Panc1 (cell line): ENCODE data around the gene RBMS1. TPM values are rescaled to one million over a fixed set of nuclear protein-coding genes. Genes with fewer than 3 reads are reported as not detected.
A peak's percentile ranks its signal among the peaks of the same experiment; 100 is the strongest.

ENCODE experiments used
- ATAC-seq: fragments of 200-7000 bp; cut with Tn5 transposase; 2 replicates; pipeline ENCODE4 v1.9.1; 2020; ENCODE audit warnings: mild to moderate bottlenecking, moderate library complexity
- BruUV-seq: library from RNA; stranded (reverse); fragments of 400-500 nt; replicated peaks from 2 replicates; lab custom pipeline; 2021; lab: Mats Ljungman, UMichigan
- CTCF ChIA-PET: fragments of 300-600 bp; sonication (Branson Sonifier 250); formaldehyde crosslinking; loops from one replicate; lab custom pipeline; 2022; ENCODE audit warnings: antibody characterized with exemption; lab: Charles Lee
- POLR2A ChIA-PET: fragments of 300-600 bp; sonication (Branson Sonifier 250); formaldehyde crosslinking; loops from one replicate; lab custom pipeline; 2022; ENCODE audit warnings: antibody characterized with exemption; lab: Charles Lee
- DNase-seq: peaks from one replicate; pipeline ENCODE4 v3.0.0-alpha.2; 2010; ENCODE audit warnings: low read depth, low spot score
- H3K27ac ChIP-seq: 2 replicates; pipeline ENCODE4 v1.5.1; 2011; ENCODE audit warnings: mild to moderate bottlenecking, low read length, inconsistent platforms
- H3K27me3 ChIP-seq: fragments of 200-500 bp; sonication (Bioruptor generic); 2 replicates; pipeline ENCODE4 v1.6.0; 2014; ENCODE audit warnings: low read length, inconsistent platforms; ENCODE audit not compliant: control insufficient read depth, insufficient read depth
- H3K36me3 ChIP-seq: fragments of 200-500 bp; sonication (Bioruptor generic); 2 replicates; pipeline ENCODE4 v1.5.1; 2014; ENCODE audit warnings: inconsistent platforms, mild to moderate bottlenecking, low read length, moderate library complexity; ENCODE audit not compliant: control insufficient read depth, insufficient read depth
- H3K4me1 ChIP-seq: 2 replicates; pipeline ENCODE4 v1.5.1; 2011; ENCODE audit warnings: inconsistent platforms, mild to moderate bottlenecking, low read length, moderate library complexity; ENCODE audit not compliant: control insufficient read depth, insufficient read depth
- H3K4me3 ChIP-seq, 2 experiments: 2 replicates each; pipeline ENCODE4 v1.5.1; 2011 to 2012; ENCODE audit warnings: low read depth in 2 of 2, low read length in 2 of 2, mild to moderate bottlenecking in 2 of 2, inconsistent platforms in 1 of 2, moderate library complexity in 1 of 2
- H3K9me3 ChIP-seq: fragments of 200-500 bp; sonication (Bioruptor generic); 2 replicates; pipeline ENCODE4 v1.5.1; 2014; ENCODE audit warnings: low read depth, mild to moderate bottlenecking, inconsistent platforms, low read length, moderate library complexity; ENCODE audit not compliant: control insufficient read depth, insufficient read depth
- CTCF ChIP-seq: fragments of 450-650 bp; IDR thresholded peaks from 2 replicates; pipeline ENCODE4 v1.5.1; 2017; ENCODE audit warnings: mild to moderate bottlenecking
- POLR2AphosphoS5 ChIP-seq: IDR thresholded peaks from 2 replicates; pipeline ENCODE4 v1.6.1; 2012; ENCODE audit warnings: mild to moderate bottlenecking, low read depth, low read length, moderate library complexity
- REST ChIP-seq, 2 experiments: IDR thresholded peaks; 2 replicates each; pipeline ENCODE4 v1.6.1; 2011 to 2012; ENCODE audit warnings: low read depth in 2 of 2, control low read depth in 1 of 2, low read length in 1 of 2, mild to moderate bottlenecking in 1 of 2, moderate library complexity in 1 of 2; ENCODE audit not compliant: insufficient read depth in 1 of 2
- SIN3A ChIP-seq: IDR thresholded peaks from 2 replicates; pipeline ENCODE4 v1.6.1; 2012; ENCODE audit warnings: low read depth, mild to moderate bottlenecking, low read length, moderate library complexity, borderline replicate concordance; ENCODE audit not compliant: insufficient read depth
- TCF7L2 ChIP-seq: IDR thresholded peaks from 2 replicates; pipeline ENCODE4 v1.6.1; 2011; ENCODE audit warnings: mild to moderate bottlenecking, low read depth, low read length, inconsistent platforms
- in situ Hi-C: cut with HindIII; loops from 2 replicates; pipeline ENCODE4 v1.10.0; 2016; ENCODE audit warnings: low sequenced_read_pairs, low pct_unique_long_range_greater_than_20kb
- intact Hi-C: fragments of 100-400 bp; cut with micrococcal nuclease; formaldehyde crosslinking; loops from one replicate; pipeline ENCODE4 v1.10.0; 2022; ENCODE audit not compliant: unreplicated experiment
- total RNA-seq: library from RNA; stranded (reverse); gene quantifications from one replicate; pipeline ENCODE4 v1.2.1, GENCODE V29; 2021; ENCODE audit not compliant: unreplicated experiment

The RBMS1 gene
- total RNA-seq, 1 experiment from 2014 or later, result 67.0 TPM

- CTCF ChIA-PET, result no interaction called here
- BruUV-seq, result no TSS peak
- ATAC-seq (no peak), DNase-seq (no peak)
- in situ Hi-C loops (no loop called here), intact Hi-C loops (no loop called here)
- no peak for TF ChIP-seq TCF7L2
- no peak for TF ChIP-seq REST (IDR thresholded peaks at IDR 0.05; ENCODE audit: insufficient read depth in 1 of 2, low read depth in 2 of 2, low read length in 1 of 2)
- TF ChIP-seq POLR2AphosphoS5, result no peak
- TF ChIP-seq SIN3A, result no peak
- TF ChIP-seq CTCF, result no peak
- Histone ChIP-seq H3K27me3 (no peaks in the 10 kb centered on the region), H3K27ac (peak overlapping the region; percentile 83), H3K36me3 (no peaks in the 10 kb centered on the region), H3K4me1 (peaks cover 83% of the 10 kb centered on the region), H3K4me3 (no peak overlapping the region), H3K9me3 (no peaks in the 10 kb centered on the region)
- POLR2A ChIA-PET, result no interaction called here
These were observed 267.2 kb downstream of the RBMS1 start for GRCh38 chr2:160226367-160226766.

GRCh38 chr2:160225722-160226121, 267.9 kb downstream of the RBMS1 start:
- ATAC-seq, result no peak
- Histone ChIP-seq H3K9me3 (no peaks in the 10 kb centered on the region), H3K36me3 (no peaks in the 10 kb centered on the region), H3K4me1 (peaks cover 89% of the 10 kb centered on the region), H3K4me3 (no peak overlapping the region), H3K27ac (peak overlapping the region; percentile 83), H3K27me3 (no peaks in the 10 kb centered on the region)
- no peak for DNase-seq
- ChIA-PET CTCF (no interaction called here), POLR2A (interaction anchor here (0.5 to 0.6 kb wide), 2 partner anchors 18 to 45 kb away, joined by 3 read pairs; no protein-coding TSS in a partner anchor)
- intact Hi-C loops, result no loop called here
- in situ Hi-C loops, result no loop called here
- TF ChIP-seq SIN3A (no peak), REST (IDR thresholded peaks at IDR 0.05; ENCODE audit: insufficient read depth in 1 of 2, low read depth in 2 of 2, low read length in 1 of 2) (no peak), POLR2AphosphoS5 (no peak), TCF7L2 (no peak), CTCF (no peak)
- no TSS peak for BruUV-seq
